Gastrocnemius medialis (tissue), 4 donors: Measurements from ENCODE around the gene ST7. TPM values are rescaled to one million over a fixed set of nuclear protein-coding genes. Genes with fewer than 3 reads are reported as not detected.

ENCODE experiments used
- ATAC-seq, 2 donors: fragments of 150-250 bp; one replicate each; pipeline ENCODE4 v1.9.1; 2016
- DNase-seq, 2 donors: peaks; one replicate each; pipeline ENCODE4 v3.0.0-alpha.2; 2019
- H3K27ac ChIP-seq, 4 donors: fragments of 200-600 bp; sonication (generic); 1 replicate in 1 of 4; 2 replicates in 3 of 4; pipeline ENCODE4 v1.5.1; 2016 to 2018; ENCODE audit warnings: mild to moderate bottlenecking in 2 of 4, moderate library complexity in 1 of 4
- H3K27me3 ChIP-seq, 3 donors: fragments of 200-600 bp; sonication (generic) in 2 of 3; 1 replicate in 1 of 3; 2 replicates in 2 of 3; pipeline versions ENCODE4 v1.5.1 to v1.6.0; 2016 to 2019; ENCODE audit warnings: mild to moderate bottlenecking in 1 of 3, moderate library complexity in 1 of 3
- H3K36me3 ChIP-seq, 2 donors: fragments of 200-600 bp; sonication (generic) in 1 of 2; one replicate each; pipeline ENCODE4 v1.5.1; 2017 to 2018
- H3K4me1 ChIP-seq, 2 donors: fragments of 200-600 bp; sonication (generic) in 1 of 2; one replicate each; pipeline ENCODE4 v1.5.1; 2016 to 2017; ENCODE audit warnings: mild to moderate bottlenecking in 2 of 2
- H3K4me3 ChIP-seq, 4 donors: fragments of 200-600 bp; sonication (generic) in 3 of 4; 1 replicate in 1 of 4; 2 replicates in 3 of 4; pipeline ENCODE4 v1.5.1; 2016 to 2019; ENCODE audit warnings: mild to moderate bottlenecking in 2 of 4
- H3K9me3 ChIP-seq, 3 donors: fragments of 200-600 bp; sonication (generic) in 2 of 3; 1 replicate in 1 of 3; 2 replicates in 2 of 3; pipeline ENCODE4 v1.5.1; 2016 to 2019
- CTCF ChIP-seq, 5 experiments: fragments of 450-650 bp in 3 of 5; fragments of 200-600 bp in 2 of 5; sonication (generic) in 2 of 5; IDR thresholded peaks in 4 of 5; conservative IDR thresholded peaks in 1 of 5; 1 replicate in 4 of 5; 2 replicates in 1 of 5; pipeline ENCODE4 v1.5.1; 2016 to 2019; ENCODE audit warnings: antibody characterized with exemption in 5 of 5, mild to moderate bottlenecking in 3 of 5, moderate library complexity in 3 of 5
- POLR2A ChIP-seq, 2 donors: fragments of 450-650 bp; IDR thresholded peaks; one replicate each; pipeline ENCODE4 v1.6.1; 2017; ENCODE audit warnings: antibody characterized with exemption in 2 of 2, mild to moderate bottlenecking in 2 of 2, moderate library complexity in 2 of 2
- in situ Hi-C, 4 donors: fragments of 200-750 bp; cut with MboI; loops; one replicate each; pipeline versions ENCODE4 v1.15.0 to v1.8.0; 2017; ENCODE audit warnings: low sequenced_read_pairs in 4 of 4
- intact Hi-C: fragments of 100-400 bp; cut with DNase I; formaldehyde crosslinking; loops from one replicate; pipeline ENCODE4 v1.15.1; 2023; ENCODE audit warnings: low total_unique reads
- total RNA-seq, 4 donors: library from RNA; depleted of rRNA; stranded (reverse); fragments of >200 nt; gene quantifications; one replicate each; pipeline versions ENCODE4 v1.1.0 to v1.2.3, GENCODE V29; 2016

The ST7 gene
- total RNA-seq, 4 donors from 2014 or later = 5.5 to 14.5 (median 11.9) TPM

GRCh38 chr7:117200786-117201458 lies 247.6 kb downstream of the ST7 start:
- in situ Hi-C loops (no loop called here), intact Hi-C loops (no loop called here)
- Histone ChIP-seq H3K4me1 (no peaks in the 10 kb centered on the region), H3K9me3 (no peaks in the 10 kb centered on the region), H3K27ac (no peak overlapping the region), H3K4me3 (no peak overlapping the region), H3K36me3 (peaks cover 0 to 5% of the 10 kb centered on the region in 2 donors), H3K27me3 (no peaks in the 10 kb centered on the region)
- TF ChIP-seq POLR2A (IDR thresholded peaks at IDR 0.05) (no peak), CTCF (IDR thresholded peaks at IDR 0.05 in 4 of 5, conservative IDR thresholded peaks at IDR 0.05 in 1 of 5) (no peak)
- ATAC-seq = no peak
- no peak for DNase-seq

- Histone ChIP-seq H3K27me3 (no peaks in the 10 kb centered on the region), H3K27ac (no peak overlapping the region), H3K36me3 (peaks cover 0 to 5% of the 10 kb centered on the region in 2 donors), H3K4me1 (no peaks in the 10 kb centered on the region), H3K4me3 (no peak overlapping the region), H3K9me3 (no peaks in the 10 kb centered on the region)
- TF ChIP-seq POLR2A (IDR thresholded peaks at IDR 0.05) = no peak
- intact Hi-C loops = no loop called here
- DNase-seq = no peak
- ATAC-seq = no peak
- in situ Hi-C loops = no loop called here
Measured at GRCh38 chr7:117202511-117202910, 249.2 kb downstream of the ST7 start.

- H3K27ac ChIP-seq = no peak overlapping the region
- no peak overlapping the region for H3K4me3 ChIP-seq
- intact Hi-C loops = no loop called here
- no peaks in the 10 kb centered on the region for H3K27me3 ChIP-seq
- in situ Hi-C loops = no loop called here
- no peak for TF ChIP-seq POLR2A (IDR thresholded peaks at IDR 0.05)
- no peak for TF ChIP-seq CTCF (IDR thresholded peaks at IDR 0.05 in 4 of 5, conservative IDR thresholded peaks at IDR 0.05 in 1 of 5)
- peaks cover 0 to 3% of the 10 kb centered on the region in 2 donors for H3K36me3 ChIP-seq
- H3K4me1 ChIP-seq = no peaks in the 10 kb centered on the region
- ATAC-seq (no peak), DNase-seq (no peak)
- H3K9me3 ChIP-seq = no peaks in the 10 kb centered on the region
Measured at GRCh38 chr7:117203205-117203604, 249.9 kb downstream of the ST7 start.

- Histone ChIP-seq H3K9me3 (no peaks in the 10 kb centered on the region), H3K4me1 (no peaks in the 10 kb centered on the region), H3K36me3 (peaks cover 0 to 11% of the 10 kb centered on the region in 2 donors), H3K27me3 (no peaks in the 10 kb centered on the region), H3K27ac (no peak overlapping the region), H3K4me3 (no peak overlapping the region)
- intact Hi-C loops (no loop called here), in situ Hi-C loops (no loop called here)
- TF ChIP-seq POLR2A (IDR thresholded peaks at IDR 0.05) (no peak), CTCF (IDR thresholded peaks at IDR 0.05 in 4 of 5, conservative IDR thresholded peaks at IDR 0.05 in 1 of 5) (no peak)
- no peak for DNase-seq
- no peak for ATAC-seq
Measured at GRCh38 chr7:117205873-117206272, 252.6 kb downstream of the ST7 start.

GRCh38 chr7:117208257-117208656 lies 255.0 kb downstream of the ST7 start:
- H3K4me3 ChIP-seq = no peak overlapping the region
- TF ChIP-seq CTCF (IDR thresholded peaks at IDR 0.05 in 4 of 5, conservative IDR thresholded peaks at IDR 0.05 in 1 of 5) (no peak), POLR2A (IDR thresholded peaks at IDR 0.05) (no peak)
- no peak for ATAC-seq

More at GRCh38 chr7:117208257-117208656, 255.0 kb downstream of the ST7 start:
- Histone ChIP-seq H3K4me1 (no peaks in the 10 kb centered on the region), H3K27me3 (no peaks in the 10 kb centered on the region), H3K9me3 (no peaks in the 10 kb centered on the region), H3K36me3 (peaks cover 0 to 17% of the 10 kb centered on the region in 2 donors), H3K27ac (no peak overlapping the region)
- intact Hi-C loops (no loop called here), in situ Hi-C loops (no loop called here)
- DNase-seq = no peak
